Body of pancreas (tissue), 4 donors: ENCODE measurements around the gene CCDC85C. TPM values are rescaled to one million over a fixed set of nuclear protein-coding genes. Genes with fewer than 3 reads are reported as not detected.

ENCODE experiments used
- ATAC-seq: fragments of 150-250 bp; one replicate; pipeline ENCODE4 v1.9.1; 2016
- DNase-seq, 4 donors: peaks; one replicate each; pipeline ENCODE4 v3.0.0-alpha.2; 2019
- H3K27ac ChIP-seq, 4 donors: fragments of 200-600 bp; sonication (generic); 1 replicate in 3 of 4; 2 replicates in 1 of 4; pipeline versions ENCODE4 v1.5.1 to v1.6.1; 2016 to 2019; ENCODE audit warnings: mild to moderate bottlenecking in 1 of 4, mixed read lengths in 1 of 4, moderate library complexity in 1 of 4
- H3K27me3 ChIP-seq, 2 donors: fragments of 200-600 bp; sonication (generic); one replicate each; pipeline ENCODE4 v1.6.0; 2016; ENCODE audit warnings: mild to moderate bottlenecking in 1 of 2
- H3K36me3 ChIP-seq, 2 donors: fragments of 200-600 bp; sonication (generic); replicated peaks in 1 of 2; 2 replicates each; pipeline ENCODE4 v1.5.1; 2016; ENCODE audit warnings: low read depth in 2 of 2; ENCODE audit not compliant: insufficient read depth in 1 of 2
- H3K4me1 ChIP-seq: fragments of 200-600 bp; sonication (generic); one replicate; pipeline ENCODE4 v1.6.0; 2016
- H3K4me3 ChIP-seq, 2 donors: fragments of 200-600 bp; sonication (generic); 1 replicate in 1 of 2; 2 replicates in 1 of 2; pipeline ENCODE4 v1.5.1; 2016 to 2019
- H3K9me3 ChIP-seq, 3 donors: fragments of 200-600 bp; sonication (generic); 1 replicate in 2 of 3; 2 replicates in 1 of 3; pipeline ENCODE4 v1.5.1; 2016
- POLR2A ChIP-seq, 3 donors: fragments of 450-650 bp; IDR thresholded peaks; one replicate each; pipeline ENCODE4 v1.6.1; 2016; ENCODE audit warnings: antibody characterized with exemption in 3 of 3, mild to moderate bottlenecking in 2 of 3
- WGBS, 2 donors: methylation state at CpG; one replicate each; pipeline ENCODE4 v1.1.5; 2017; 5-methylcytosine and 5-hydroxymethylcytosine counted together
- intact Hi-C: fragments of 100-400 bp; cut with DNase I; formaldehyde crosslinking; loops from one replicate; pipeline ENCODE4 v1.15.1; 2023
- total RNA-seq, 2 donors: library from RNA; depleted of rRNA; stranded (reverse); fragments of >200 nt; gene quantifications; one replicate each; pipeline ENCODE4 v1.1.0, GENCODE V29; 2016
- TF ChIP-seq, protein P1 (sequence below), 7 experiments: fragments of 450-650 bp in 4 of 7; fragments of 200-600 bp in 3 of 7; sonication (generic) in 3 of 7; IDR thresholded peaks; one replicate each; pipeline ENCODE4 v1.5.1; 2016 to 2019; ENCODE audit warnings: antibody characterized with exemption in 7 of 7

CCDC85C gene
- total RNA-seq, 2 donors from 2014 or later: 8.9 to 10.1 TPM

GRCh38 chr14:99537399-99537798 lies 66.6 kb downstream of the CCDC85C start:
- peaks cover 36% of the 10 kb centered on the region for H3K4me1 ChIP-seq
- H3K27ac ChIP-seq: peak overlapping the region in 2 of 4 donors; percentile 10 to 38
- no peaks in the 10 kb centered on the region for H3K9me3 ChIP-seq
- ATAC-seq (peak; percentile 56), DNase-seq (peak in 1 of 4 donors; percentile 53)
- WGBS, 2 donors: 75 to 93% methylated on average over 2 to 6 of the region's 6 CpGs
- intact Hi-C loops: no loop called here
- no peaks in the 10 kb centered on the region for H3K36me3 ChIP-seq
- no peak overlapping the region for H3K4me3 ChIP-seq
- TF ChIP-seq POLR2A (IDR thresholded peaks at IDR 0.05): no peak
- TF ChIP-seq, protein P1, sequence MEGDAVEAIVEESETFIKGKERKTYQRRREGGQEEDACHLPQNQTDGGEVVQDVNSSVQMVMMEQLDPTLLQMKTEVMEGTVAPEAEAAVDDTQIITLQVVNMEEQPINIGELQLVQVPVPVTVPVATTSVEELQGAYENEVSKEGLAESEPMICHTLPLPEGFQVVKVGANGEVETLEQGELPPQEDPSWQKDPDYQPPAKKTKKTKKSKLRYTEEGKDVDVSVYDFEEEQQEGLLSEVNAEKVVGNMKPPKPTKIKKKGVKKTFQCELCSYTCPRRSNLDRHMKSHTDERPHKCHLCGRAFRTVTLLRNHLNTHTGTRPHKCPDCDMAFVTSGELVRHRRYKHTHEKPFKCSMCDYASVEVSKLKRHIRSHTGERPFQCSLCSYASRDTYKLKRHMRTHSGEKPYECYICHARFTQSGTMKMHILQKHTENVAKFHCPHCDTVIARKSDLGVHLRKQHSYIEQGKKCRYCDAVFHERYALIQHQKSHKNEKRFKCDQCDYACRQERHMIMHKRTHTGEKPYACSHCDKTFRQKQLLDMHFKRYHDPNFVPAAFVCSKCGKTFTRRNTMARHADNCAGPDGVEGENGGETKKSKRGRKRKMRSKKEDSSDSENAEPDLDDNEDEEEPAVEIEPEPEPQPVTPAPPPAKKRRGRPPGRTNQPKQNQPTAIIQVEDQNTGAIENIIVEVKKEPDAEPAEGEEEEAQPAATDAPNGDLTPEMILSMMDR (IDR thresholded peaks at IDR 0.05): no peak
- H3K27me3 ChIP-seq: no peaks in the 10 kb centered on the region

DNA sequence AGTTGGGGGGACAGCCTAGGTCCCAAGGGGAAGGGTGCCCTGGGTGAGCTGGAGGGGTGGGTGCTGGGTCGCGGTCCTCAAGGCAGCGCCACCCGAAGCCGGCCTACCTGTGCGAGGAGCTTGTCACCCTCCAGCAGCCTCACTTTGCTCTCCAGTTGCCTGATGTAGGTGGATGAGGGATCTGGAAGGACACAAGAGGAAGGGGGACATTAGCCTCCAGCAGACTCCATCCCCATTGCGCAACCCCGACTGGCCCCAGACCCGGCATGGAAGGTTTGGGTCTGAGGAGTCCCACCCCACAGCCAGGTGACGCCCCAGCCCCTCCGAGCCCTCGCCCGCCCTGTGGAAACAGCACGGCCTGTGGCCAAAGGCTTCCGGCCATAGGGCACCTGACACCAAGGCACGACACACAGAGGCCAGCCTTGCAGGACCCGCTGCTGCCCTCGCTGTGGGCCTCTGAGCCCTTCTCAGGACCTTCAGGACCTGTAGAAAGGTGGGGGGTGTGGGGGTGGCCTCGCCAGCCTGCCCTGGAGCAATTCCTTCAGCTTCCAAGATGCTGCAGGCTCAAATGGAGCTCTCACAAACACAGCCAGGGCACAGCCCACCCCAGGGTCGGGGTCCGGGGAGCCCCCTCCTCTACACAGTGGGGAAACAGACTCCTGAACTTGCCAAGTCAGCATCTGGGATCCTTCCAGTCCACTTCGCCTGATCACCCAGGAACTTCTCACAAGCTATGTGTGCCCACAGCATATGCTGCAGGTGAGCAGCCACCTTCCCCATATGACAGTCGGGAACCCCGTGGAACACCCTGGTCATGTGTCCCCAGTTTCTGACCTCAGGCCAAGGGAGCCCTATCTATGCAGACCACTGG lies 67.9 kb downstream of the CCDC85C start:
- DNase-seq (no peak), ATAC-seq (no peak)
- Histone ChIP-seq H3K4me1 (peaks cover 25% of the 10 kb centered on the region), H3K9me3 (no peaks in the 10 kb centered on the region), H3K4me3 (no peak overlapping the region), H3K36me3 (no peaks in the 10 kb centered on the region), H3K27ac (no peak overlapping the region), H3K27me3 (no peaks in the 10 kb centered on the region)
- WGBS, 2 donors: 77 to 90% methylated on average over 6 to 20 of the region's 24 CpGs
- no peak for TF ChIP-seq POLR2A (IDR thresholded peaks at IDR 0.05)
- TF ChIP-seq, protein P1 (IDR thresholded peaks at IDR 0.05): no peak
- intact Hi-C loops: no loop called here

DNA sequence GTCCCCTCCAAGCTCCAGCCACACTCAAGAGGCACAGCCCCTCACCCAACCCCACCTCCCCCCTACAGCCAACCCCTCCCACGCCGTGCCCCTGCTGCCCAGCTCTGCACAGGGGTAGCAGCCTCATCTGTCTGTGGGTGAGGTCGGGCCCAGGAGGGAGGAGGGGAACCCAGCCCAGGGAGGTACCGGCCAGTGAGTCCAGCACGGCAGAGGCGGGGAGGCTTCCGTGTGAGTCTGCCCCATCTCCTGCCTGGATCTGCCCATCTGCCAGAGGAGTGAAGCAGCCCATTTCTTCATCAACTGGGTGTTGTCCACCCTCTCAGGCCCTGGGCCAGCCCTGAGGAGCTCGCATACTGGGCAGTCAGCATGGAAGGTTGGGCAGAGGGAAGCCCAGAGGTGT lies 68.6 kb downstream of the CCDC85C start:
- TF ChIP-seq, protein P1 (IDR thresholded peaks at IDR 0.05): no peak
- no peak for TF ChIP-seq POLR2A (IDR thresholded peaks at IDR 0.05)
- ATAC-seq (no peak), DNase-seq (no peak)
- Histone ChIP-seq H3K27me3 (no peaks in the 10 kb centered on the region), H3K36me3 (no peaks in the 10 kb centered on the region), H3K4me1 (peaks cover 24% of the 10 kb centered on the region), H3K4me3 (no peak overlapping the region), H3K27ac (no peak overlapping the region), H3K9me3 (no peaks in the 10 kb centered on the region)
- WGBS, 2 donors: 82 to 94% methylated on average over 3 to 8 of the region's 8 CpGs
- intact Hi-C loops: no loop called here

DNA sequence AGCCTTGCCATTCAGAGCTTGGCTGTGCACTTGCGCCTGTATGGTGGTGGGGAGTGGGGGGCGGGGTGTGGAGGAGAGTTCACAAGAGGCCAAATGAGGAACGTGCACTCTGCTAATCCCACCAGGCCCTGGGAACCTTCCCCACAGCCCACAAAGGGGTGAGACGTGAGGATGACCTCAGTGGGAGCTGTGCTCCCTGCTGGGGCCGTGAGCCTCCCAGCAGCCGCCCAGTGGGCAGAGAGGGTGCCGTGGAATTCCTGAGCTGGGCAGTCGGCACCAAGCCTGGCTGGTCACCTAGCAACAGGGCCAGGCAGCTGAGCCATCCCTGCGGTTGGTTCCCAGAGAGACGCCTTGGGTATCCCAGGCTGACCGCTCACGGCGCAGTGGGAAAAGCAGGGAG lies 69.1 kb downstream of the CCDC85C start:
- no peaks in the 10 kb centered on the region for H3K27me3 ChIP-seq
- intact Hi-C loops: no loop called here
- H3K4me1 ChIP-seq: peaks cover 24% of the 10 kb centered on the region
- DNase-seq: no peak
- H3K36me3 ChIP-seq: no peaks in the 10 kb centered on the region
- no peak for TF ChIP-seq POLR2A (IDR thresholded peaks at IDR 0.05)
- TF ChIP-seq, protein P1 (IDR thresholded peaks at IDR 0.05): no peak
- no peaks in the 10 kb centered on the region for H3K9me3 ChIP-seq
- ATAC-seq: no peak
- H3K27ac ChIP-seq: no peak overlapping the region
- 82 to 90% methylated on average over 12 to 13 of the region's 13 CpGs for WGBS, 2 donors
- no peak overlapping the region for H3K4me3 ChIP-seq

DNA sequence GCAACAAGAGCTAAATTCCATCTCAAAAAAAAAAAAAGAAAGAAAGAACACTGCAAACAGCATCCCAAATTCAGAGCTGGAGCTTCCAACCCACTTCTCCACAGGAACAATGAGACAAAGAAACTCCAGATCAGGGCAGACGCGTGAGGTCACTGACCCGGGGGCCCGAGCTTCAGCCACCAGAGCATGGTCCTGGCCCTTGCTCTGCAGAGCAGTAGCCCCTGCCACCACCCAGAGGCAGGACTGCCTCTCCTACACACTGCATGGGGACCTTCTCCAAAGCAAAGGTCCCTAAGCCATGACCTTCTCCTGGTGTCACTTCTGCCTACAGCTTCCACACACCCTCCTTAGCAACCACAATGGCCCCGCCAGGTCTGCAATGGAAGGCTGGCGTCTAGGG lies 69.7 kb downstream of the CCDC85C start:
- peaks cover 24% of the 10 kb centered on the region for H3K4me1 ChIP-seq
- WGBS, 2 donors: 88 to 95% methylated on average over 6 of the region's 6 CpGs

More for the DNA sequence above, 69.7 kb downstream of the CCDC85C start:
- no peak overlapping the region for H3K27ac ChIP-seq
- DNase-seq (no peak), ATAC-seq (no peak)
- H3K4me3 ChIP-seq: no peak overlapping the region
- H3K27me3 ChIP-seq: no peaks in the 10 kb centered on the region
- H3K36me3 ChIP-seq: no peaks in the 10 kb centered on the region
- intact Hi-C loops: no loop called here
- TF ChIP-seq POLR2A (IDR thresholded peaks at IDR 0.05): no peak
- TF ChIP-seq, protein P1 (IDR thresholded peaks at IDR 0.05): no peak
- no peaks in the 10 kb centered on the region for H3K9me3 ChIP-seq
